Immature natural killer cell (primary cell): ENCODE results near the gene PCDHB11. TPM values are rescaled to one million over a fixed set of nuclear protein-coding genes. Genes with fewer than 3 reads are reported as not detected.
"Not testable (repeated sequence)": the region's sequence is repeated elsewhere in the genome, so short reads cannot be mapped to it uniquely, and the experiment has no call there.

ENCODE experiments used
- DNase-seq, 3 donors: peaks; one replicate each; pipeline ENCODE4 v3.0.0; 2022; ENCODE audit warnings: mixed read lengths in 1 of 3
- H3K27ac Mint-ChIP-seq, 6 donors: one replicate each; pipeline ENCODE4 v1.8.0; 2020; ENCODE audit warnings: mixed read lengths in 6 of 6, mild to moderate bottlenecking in 5 of 6, inconsistent platforms in 4 of 6, moderate library complexity in 3 of 6
- H3K27me3 Mint-ChIP-seq, 3 donors: one replicate each; pipeline ENCODE4 v1.8.0; 2020 to 2021; ENCODE audit warnings: low read depth in 3 of 3, mild to moderate bottlenecking in 3 of 3, mixed read lengths in 3 of 3, moderate library complexity in 3 of 3, inconsistent platforms in 1 of 3
- H3K36me3 Mint-ChIP-seq, 3 donors: one replicate each; pipeline ENCODE4 v1.8.0; 2020; ENCODE audit warnings: mixed read lengths in 3 of 3, inconsistent platforms in 2 of 3, mild to moderate bottlenecking in 2 of 3
- H3K4me1 Mint-ChIP-seq, 2 donors: one replicate each; pipeline ENCODE4 v1.8.0; 2020; ENCODE audit warnings: inconsistent platforms in 2 of 2, mild to moderate bottlenecking in 2 of 2, mixed read lengths in 2 of 2, moderate library complexity in 1 of 2
- H3K4me3 Mint-ChIP-seq, 5 donors: one replicate each; pipeline ENCODE4 v1.8.0; 2020; ENCODE audit warnings: mild to moderate bottlenecking in 5 of 5, mixed read lengths in 5 of 5, inconsistent platforms in 3 of 5, moderate library complexity in 3 of 5
- H3K9me3 Mint-ChIP-seq, 6 donors: one replicate each; pipeline ENCODE4 v1.8.0; 2020; ENCODE audit warnings: mild to moderate bottlenecking in 6 of 6, mixed read lengths in 6 of 6, inconsistent platforms in 4 of 6, moderate library complexity in 3 of 6
- polyA plus RNA-seq, 3 donors: library from polyadenylated mRNA; unstranded; fragments of 300-500 nt; fragmentation: Illumina TruSeq; gene quantifications; one replicate each; pipeline ENCODE4 v1.2.3, GENCODE V29; 2021

Gene PCDHB11
- polyA plus RNA-seq, 3 donors from 2014 or later: not detected

GRCh38 chr5:141201126-141201525 lies 1.7 kb downstream of the PCDHB11 start:
- DNase-seq, H3K4me3 Mint-ChIP-seq, H3K27ac Mint-ChIP-seq, H3K4me1 Mint-ChIP-seq, H3K36me3 Mint-ChIP-seq: not testable (repeated sequence)
- Mint-ChIP-seq H3K9me3 (peaks cover 13 to 68% (median 27%) of the 10 kb centered on the region in 6 donors), H3K27me3 (peaks cover 0 to 23% (median 8%) of the 10 kb centered on the region in 3 donors)

GRCh38 chr5:141201646-141202045 lies 2.2 kb downstream of the PCDHB11 start:
- not testable (repeated sequence) for H3K4me1 Mint-ChIP-seq, H3K4me3 Mint-ChIP-seq, DNase-seq, H3K27ac Mint-ChIP-seq, H3K36me3 Mint-ChIP-seq
- Mint-ChIP-seq H3K9me3 (peaks cover 9 to 63% (median 23%) of the 10 kb centered on the region in 6 donors), H3K27me3 (peaks cover 0 to 26% (median 8%) of the 10 kb centered on the region in 3 donors)

- Mint-ChIP-seq H3K36me3 (no peaks in the 10 kb centered on the region), H3K9me3 (peaks cover 6 to 35% (median 9%) of the 10 kb centered on the region in 6 donors), H3K4me1 (no peaks in the 10 kb centered on the region), H3K27ac (no peak within 1 kb of the TSS), H3K27me3 (peaks cover 5 to 28% (median 12%) of the 10 kb centered on the region in 3 donors), H3K4me3 (no peak within 1 kb of the TSS)
- no peak for DNase-seq
These were observed 9.1 kb downstream of the PCDHB11 start, which contains the start of gene PCDHB12 for GRCh38 chr5:141208478-141208877. Gene PCDHB12 (plus strand): TSS chr5:141208719. CDS start chr5:141208908, 189 bp downstream.

GRCh38 chr5:141210281-141210680 lies 10.9 kb downstream of the PCDHB11 start:
- not testable (repeated sequence) for H3K4me3 Mint-ChIP-seq, H3K36me3 Mint-ChIP-seq, DNase-seq, H3K27ac Mint-ChIP-seq, H3K4me1 Mint-ChIP-seq
- Mint-ChIP-seq H3K27me3 (peaks cover 5 to 25% (median 14%) of the 10 kb centered on the region in 3 donors), H3K9me3 (peaks cover 5 to 43% (median 11%) of the 10 kb centered on the region in 6 donors)

GRCh38 chr5:141210849-141211248 lies 11.4 kb downstream of the PCDHB11 start:
- not testable (repeated sequence) for DNase-seq, H3K36me3 Mint-ChIP-seq, H3K27ac Mint-ChIP-seq, H3K4me3 Mint-ChIP-seq, H3K4me1 Mint-ChIP-seq
- H3K27me3 Mint-ChIP-seq: peaks cover 5 to 25% (median 12%) of the 10 kb centered on the region in 3 donors
- H3K9me3 Mint-ChIP-seq: peaks cover 5 to 39% (median 11%) of the 10 kb centered on the region in 6 donors

GRCh38 chr5:141213656-141214339 lies 14.4 kb downstream of the PCDHB11 start, which contains the start of gene PCDHB13:
Gene PCDHB13 (plus strand): TSS chr5:141213919. CDS start chr5:141214124, 205 bp downstream.
- not testable (repeated sequence) for H3K4me1 Mint-ChIP-seq, H3K27ac Mint-ChIP-seq, H3K36me3 Mint-ChIP-seq
- Mint-ChIP-seq H3K27me3 (peaks cover 5 to 23% (median 14%) of the 10 kb centered on the region in 3 donors), H3K9me3 (peaks cover 7 to 50% (median 19%) of the 10 kb centered on the region in 6 donors), H3K4me3 (peak within 1 kb of the TSS in 1 of 5 donors; percentile 20)
- DNase-seq: peak in 1 of 3 donors; percentile 6

GRCh38 chr5:141214583-141214982 lies 15.2 kb downstream of the PCDHB11 start:
- peak overlapping the region in 1 of 5 donors; percentile 20 for H3K4me3 Mint-ChIP-seq
- H3K27ac Mint-ChIP-seq, H3K36me3 Mint-ChIP-seq, H3K4me1 Mint-ChIP-seq, DNase-seq: not testable (repeated sequence)
- peaks cover 7 to 52% (median 18%) of the 10 kb centered on the region in 6 donors for H3K9me3 Mint-ChIP-seq
- H3K27me3 Mint-ChIP-seq: peaks cover 5 to 20% (median 10%) of the 10 kb centered on the region in 3 donors

- not testable (repeated sequence) for H3K4me1 Mint-ChIP-seq, DNase-seq, H3K27ac Mint-ChIP-seq, H3K36me3 Mint-ChIP-seq, H3K4me3 Mint-ChIP-seq
- H3K9me3 Mint-ChIP-seq: peaks cover 7 to 50% (median 16%) of the 10 kb centered on the region in 6 donors
- peaks cover 5 to 15% (median 8%) of the 10 kb centered on the region in 3 donors for H3K27me3 Mint-ChIP-seq
These were observed 16.1 kb downstream of the PCDHB11 start for GRCh38 chr5:141215504-141215903.

- not testable (repeated sequence) for H3K4me1 Mint-ChIP-seq, H3K4me3 Mint-ChIP-seq, DNase-seq, H3K36me3 Mint-ChIP-seq, H3K27ac Mint-ChIP-seq
- peaks cover 4 to 50% (median 15%) of the 10 kb centered on the region in 6 donors for H3K9me3 Mint-ChIP-seq
- peaks cover 5 to 15% (median 8%) of the 10 kb centered on the region in 3 donors for H3K27me3 Mint-ChIP-seq
These were observed 16.6 kb downstream of the PCDHB11 start for GRCh38 chr5:141216035-141216434.

GRCh38 chr5:141223112-141223783 lies 23.8 kb downstream of the PCDHB11 start, which contains the start of gene PCDHB14:
Gene PCDHB14 (plus strand): TSS chr5:141223343. CDS start chr5:141223506, 163 bp downstream.
- DNase-seq: peak in 1 of 3 donors; percentile 3
- H3K27me3 Mint-ChIP-seq: peaks cover 0 to 23% (median 11%) of the 10 kb centered on the region in 3 donors
- H3K36me3 Mint-ChIP-seq: peaks cover 0 to under 1% (median 0%) of the 10 kb centered on the region in 3 donors
- peaks cover 4 to 31% (median 18%) of the 10 kb centered on the region in 6 donors for H3K9me3 Mint-ChIP-seq
- H3K4me1 Mint-ChIP-seq: no peaks in the 10 kb centered on the region
- H3K27ac Mint-ChIP-seq: no peak within 1 kb of the TSS
- peak within 1 kb of the TSS in 1 of 5 donors; percentile 21 for H3K4me3 Mint-ChIP-seq

- not testable (repeated sequence) for H3K27ac Mint-ChIP-seq, H3K4me1 Mint-ChIP-seq, H3K4me3 Mint-ChIP-seq, DNase-seq, H3K36me3 Mint-ChIP-seq
- peaks cover 0 to 17% (median 9%) of the 10 kb centered on the region in 3 donors for H3K27me3 Mint-ChIP-seq
- peaks cover 4 to 29% (median 14%) of the 10 kb centered on the region in 6 donors for H3K9me3 Mint-ChIP-seq
These were observed 25.4 kb downstream of the PCDHB11 start for GRCh38 chr5:141224844-141225243.

GRCh38 chr5:141225421-141225820 lies 26.0 kb downstream of the PCDHB11 start:
- not testable (repeated sequence) for H3K36me3 Mint-ChIP-seq, H3K27ac Mint-ChIP-seq, H3K4me1 Mint-ChIP-seq, H3K4me3 Mint-ChIP-seq, DNase-seq
- Mint-ChIP-seq H3K9me3 (peaks cover 4 to 29% (median 13%) of the 10 kb centered on the region in 6 donors), H3K27me3 (peaks cover 0 to 17% (median 9%) of the 10 kb centered on the region in 3 donors)

- H3K27ac Mint-ChIP-seq: no peak overlapping the region
- peaks cover 1 to 30% (median 10%) of the 10 kb centered on the region in 3 donors for H3K27me3 Mint-ChIP-seq
- no peaks in the 10 kb centered on the region for H3K4me1 Mint-ChIP-seq
- DNase-seq: no peak
- H3K4me3 Mint-ChIP-seq: no peak overlapping the region
- H3K36me3 Mint-ChIP-seq: peaks cover 0 to 8% (median 0%) of the 10 kb centered on the region in 3 donors
- peaks cover 15 to 62% (median 44%) of the 10 kb centered on the region in 6 donors for H3K9me3 Mint-ChIP-seq
These were observed 34.8 kb downstream of the PCDHB11 start for GRCh38 chr5:141234109-141234667.
